Osteoblast (primary cell): ENCODE measurements around the gene ATP2B3. TPM values are rescaled to one million over a fixed set of nuclear protein-coding genes. Genes with fewer than 3 reads are reported as not detected.

Experiments
- DNase-seq: peaks from one replicate; pipeline ENCODE4 v3.0.0; 2011; ENCODE audit warnings: low spot score, mixed read lengths; ENCODE audit not compliant: insufficient read length; ENCODE audit errors: missing footprints
- H2AFZ ChIP-seq: 2 replicates; pipeline ENCODE4 v1.6.0; 2011; ENCODE audit warnings: mild to moderate bottlenecking, low read length
- H3K27ac ChIP-seq: 2 replicates; pipeline ENCODE4 v1.5.1; 2011; ENCODE audit warnings: mild to moderate bottlenecking, low read depth, low read length, moderate library complexity
- H3K27me3 ChIP-seq: 2 replicates; pipeline ENCODE4 v1.6.0; 2012; ENCODE audit warnings: mild to moderate bottlenecking, control low read depth, inconsistent platforms, low read length, moderate library complexity; ENCODE audit not compliant: insufficient read depth
- H3K36me3 ChIP-seq: 2 replicates; pipeline ENCODE4 v1.5.1; 2011; ENCODE audit warnings: mild to moderate bottlenecking, low read length, control low read depth, moderate library complexity; ENCODE audit not compliant: insufficient read depth
- H3K4me1 ChIP-seq: 2 replicates; pipeline ENCODE4 v1.5.1; 2011; ENCODE audit warnings: mild to moderate bottlenecking, low read length, control low read depth, moderate library complexity; ENCODE audit not compliant: insufficient read depth
- H3K4me2 ChIP-seq: 2 replicates; pipeline ENCODE4 v1.6.0; 2011; ENCODE audit warnings: mild to moderate bottlenecking, low read length; ENCODE audit not compliant: insufficient read depth
- H3K4me3 ChIP-seq: fragments of 200-600 bp; sonication (generic); 3 replicates; pipeline ENCODE4 v1.5.1; 2012; ENCODE audit warnings: mild to moderate bottlenecking, low read length, inconsistent platforms; ENCODE audit not compliant: insufficient read depth
- H3K79me2 ChIP-seq: 2 replicates; pipeline ENCODE4 v1.6.0; 2012; ENCODE audit warnings: mild to moderate bottlenecking, low read length, control low read depth, inconsistent platforms; ENCODE audit not compliant: insufficient read depth
- H3K9me3 ChIP-seq: 2 replicates; pipeline ENCODE4 v1.5.1; 2011; ENCODE audit warnings: low read depth, low read length, control low read depth
- H4K20me1 ChIP-seq: 2 replicates; pipeline ENCODE4 v1.6.0; 2012; ENCODE audit warnings: mild to moderate bottlenecking, low read length, control low read depth; ENCODE audit not compliant: insufficient read depth
- total RNA-seq: library from RNA; depleted of rRNA; stranded (reverse); fragments of >200 nt; gene quantifications from 2 replicates; pipeline ENCODE4 v1.2.3, GENCODE V29; 2012
- TF ChIP-seq, protein P1 (sequence below): IDR thresholded peaks from 2 replicates; pipeline ENCODE4 v1.5.1; 2011; ENCODE audit warnings: mild to moderate bottlenecking, low read depth, low read length, moderate library complexity; ENCODE audit errors: extremely low read depth

Gene ATP2B3
- total RNA-seq, 1 donor, result not detected

DNA sequence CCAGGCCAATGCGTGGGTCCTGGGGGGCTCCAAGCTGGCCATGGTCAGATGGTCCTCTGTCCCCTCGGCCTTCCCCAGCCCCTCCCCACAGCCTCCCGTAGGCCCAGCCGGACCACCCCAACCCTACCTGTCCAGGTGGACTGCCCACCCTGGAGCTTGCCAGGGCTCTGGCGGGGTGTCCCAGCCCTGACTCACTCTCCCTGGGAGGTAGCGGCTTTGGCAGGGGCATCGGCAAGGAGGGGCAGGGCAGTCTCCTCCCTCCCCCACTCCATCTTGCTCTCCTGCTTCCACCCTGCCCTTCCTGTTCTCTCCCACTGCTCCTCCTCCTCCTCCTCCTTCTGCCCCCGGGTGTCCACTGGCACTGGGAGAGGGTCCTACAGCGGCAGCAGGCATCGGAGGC, 15.3 kb upstream of the ATP2B3 start:
- TF ChIP-seq, protein P1, sequence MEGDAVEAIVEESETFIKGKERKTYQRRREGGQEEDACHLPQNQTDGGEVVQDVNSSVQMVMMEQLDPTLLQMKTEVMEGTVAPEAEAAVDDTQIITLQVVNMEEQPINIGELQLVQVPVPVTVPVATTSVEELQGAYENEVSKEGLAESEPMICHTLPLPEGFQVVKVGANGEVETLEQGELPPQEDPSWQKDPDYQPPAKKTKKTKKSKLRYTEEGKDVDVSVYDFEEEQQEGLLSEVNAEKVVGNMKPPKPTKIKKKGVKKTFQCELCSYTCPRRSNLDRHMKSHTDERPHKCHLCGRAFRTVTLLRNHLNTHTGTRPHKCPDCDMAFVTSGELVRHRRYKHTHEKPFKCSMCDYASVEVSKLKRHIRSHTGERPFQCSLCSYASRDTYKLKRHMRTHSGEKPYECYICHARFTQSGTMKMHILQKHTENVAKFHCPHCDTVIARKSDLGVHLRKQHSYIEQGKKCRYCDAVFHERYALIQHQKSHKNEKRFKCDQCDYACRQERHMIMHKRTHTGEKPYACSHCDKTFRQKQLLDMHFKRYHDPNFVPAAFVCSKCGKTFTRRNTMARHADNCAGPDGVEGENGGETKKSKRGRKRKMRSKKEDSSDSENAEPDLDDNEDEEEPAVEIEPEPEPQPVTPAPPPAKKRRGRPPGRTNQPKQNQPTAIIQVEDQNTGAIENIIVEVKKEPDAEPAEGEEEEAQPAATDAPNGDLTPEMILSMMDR, result no peak
- H4K20me1 ChIP-seq, result peaks cover 69% of the 10 kb centered on the region
- no peak overlapping the region for H2AFZ ChIP-seq

DNA sequence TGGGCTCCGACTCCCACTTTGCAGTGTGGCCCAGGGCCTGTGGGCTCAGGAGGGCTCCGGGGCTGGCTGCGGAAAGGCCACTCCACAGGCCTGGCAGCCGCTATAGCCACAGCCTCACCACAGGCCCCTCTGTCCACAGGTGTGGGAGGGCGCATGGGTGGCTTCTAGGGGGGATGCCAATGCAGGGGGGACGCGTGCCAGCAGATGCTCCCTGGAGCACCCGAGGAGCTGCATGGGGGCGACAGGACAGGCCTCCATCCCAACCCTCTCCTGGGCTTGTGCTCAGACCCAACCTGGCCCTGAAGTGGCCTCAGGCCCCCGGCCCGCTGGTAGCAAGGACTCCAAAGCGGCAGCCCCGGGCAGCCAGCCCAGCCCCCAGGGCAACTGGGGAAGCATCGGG, 14.6 kb upstream of the ATP2B3 start:
- H3K36me3 ChIP-seq, result peaks cover 25% of the 10 kb centered on the region
- peaks cover 39% of the 10 kb centered on the region for H3K79me2 ChIP-seq
- peaks cover 72% of the 10 kb centered on the region for H4K20me1 ChIP-seq
- TF ChIP-seq, protein P1, result no peak
- H3K9me3 ChIP-seq, result no peaks in the 10 kb centered on the region
- no peak for DNase-seq
- no peak overlapping the region for H2AFZ ChIP-seq
- H3K4me3 ChIP-seq, result no peak overlapping the region
- H3K4me1 ChIP-seq, result peaks cover 33% of the 10 kb centered on the region
- H3K4me2 ChIP-seq, result no peak overlapping the region
- no peaks in the 10 kb centered on the region for H3K27me3 ChIP-seq
- H3K27ac ChIP-seq, result no peak overlapping the region

More for the DNA sequence above, 15.3 kb upstream of the ATP2B3 start:
- Histone ChIP-seq H3K36me3 (peaks cover 20% of the 10 kb centered on the region), H3K4me3 (no peak overlapping the region), H3K4me1 (peaks cover 34% of the 10 kb centered on the region), H3K79me2 (peaks cover 42% of the 10 kb centered on the region), H3K27me3 (no peaks in the 10 kb centered on the region), H3K9me3 (no peaks in the 10 kb centered on the region), H3K27ac (no peak overlapping the region), H3K4me2 (no peak overlapping the region)
- no peak for DNase-seq

DNA sequence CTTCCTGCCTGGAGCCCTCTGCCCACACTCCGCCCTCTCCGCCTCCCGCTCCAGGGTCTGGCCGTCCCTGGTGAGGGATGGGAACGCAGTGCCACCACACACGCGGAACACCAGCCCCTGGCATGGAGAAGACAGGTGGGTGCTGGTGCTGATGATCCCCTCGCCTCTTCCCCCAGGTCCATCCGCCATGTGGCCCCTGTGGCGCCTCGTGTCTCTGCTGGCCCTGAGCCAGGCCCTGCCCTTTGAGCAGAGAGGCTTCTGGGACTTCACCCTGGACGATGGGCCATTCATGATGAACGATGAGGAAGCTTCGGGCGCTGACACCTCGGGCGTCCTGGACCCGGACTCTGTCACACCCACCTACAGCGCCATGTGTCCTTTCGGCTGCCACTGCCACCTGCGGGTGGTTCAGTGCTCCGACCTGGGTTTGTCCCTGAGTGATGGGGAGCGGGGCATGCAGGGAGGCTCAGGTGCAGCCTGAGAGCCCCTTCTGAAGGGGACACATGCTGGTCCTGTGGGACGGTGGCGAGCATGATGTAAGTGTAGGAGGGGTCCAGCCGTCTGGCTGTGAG, 12.9 kb upstream of the ATP2B3 start:
- H3K79me2 ChIP-seq, result peaks cover 22% of the 10 kb centered on the region
- peaks cover 65% of the 10 kb centered on the region for H4K20me1 ChIP-seq
- no peaks in the 10 kb centered on the region for H3K9me3 ChIP-seq
- H3K4me1 ChIP-seq, result peaks cover 16% of the 10 kb centered on the region
- H3K36me3 ChIP-seq, result peaks cover 34% of the 10 kb centered on the region
- H2AFZ ChIP-seq, result no peak overlapping the region
- no peak overlapping the region for H3K4me2 ChIP-seq
- H3K27me3 ChIP-seq, result no peaks in the 10 kb centered on the region
- no peak overlapping the region for H3K27ac ChIP-seq
- H3K4me3 ChIP-seq, result no peak overlapping the region
- TF ChIP-seq, protein P1, result no peak
- no peak for DNase-seq

DNA sequence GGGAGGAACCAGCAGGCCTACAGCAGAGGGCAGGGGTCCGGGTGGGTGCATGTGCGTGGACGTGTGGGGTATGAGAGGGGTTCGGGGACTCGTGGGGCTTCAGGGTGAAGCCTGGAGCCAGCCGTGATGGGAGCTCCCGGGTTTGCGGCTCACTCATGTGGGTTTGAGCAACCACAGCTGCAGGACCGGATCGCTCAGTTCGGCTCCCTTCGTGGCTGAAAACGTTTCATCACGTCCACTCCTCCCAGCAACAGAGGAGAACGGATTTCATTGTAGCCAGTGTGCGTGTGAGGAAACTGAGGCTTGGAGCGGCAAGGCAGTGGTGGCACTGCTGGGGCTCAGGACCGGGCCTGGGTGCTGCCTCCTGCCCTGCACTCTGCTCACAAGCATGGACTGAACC, 12.1 kb upstream of the ATP2B3 start:
- Histone ChIP-seq H3K9me3 (no peaks in the 10 kb centered on the region), H3K36me3 (peaks cover 34% of the 10 kb centered on the region), H3K4me1 (peaks cover 8% of the 10 kb centered on the region), H4K20me1 (peaks cover 61% of the 10 kb centered on the region), H3K27me3 (no peaks in the 10 kb centered on the region), H3K27ac (no peak overlapping the region), H3K4me2 (no peak overlapping the region), H3K4me3 (no peak overlapping the region), H3K79me2 (peaks cover 14% of the 10 kb centered on the region), H2AFZ (no peak overlapping the region)
- TF ChIP-seq, protein P1, result no peak
- DNase-seq, result no peak
